HG03175 (cell line): ENCODE measurements around the gene PRDM16.

Experiments
- ATAC-seq: cut with Tn5 transposase; IDR thresholded peaks from one replicate; pipeline ENCODE4 v1.9.1; 2021; ENCODE audit warnings: mild to moderate bottlenecking, moderate library complexity; ENCODE audit not compliant: unreplicated experiment

Gene PRDM16

DNA sequence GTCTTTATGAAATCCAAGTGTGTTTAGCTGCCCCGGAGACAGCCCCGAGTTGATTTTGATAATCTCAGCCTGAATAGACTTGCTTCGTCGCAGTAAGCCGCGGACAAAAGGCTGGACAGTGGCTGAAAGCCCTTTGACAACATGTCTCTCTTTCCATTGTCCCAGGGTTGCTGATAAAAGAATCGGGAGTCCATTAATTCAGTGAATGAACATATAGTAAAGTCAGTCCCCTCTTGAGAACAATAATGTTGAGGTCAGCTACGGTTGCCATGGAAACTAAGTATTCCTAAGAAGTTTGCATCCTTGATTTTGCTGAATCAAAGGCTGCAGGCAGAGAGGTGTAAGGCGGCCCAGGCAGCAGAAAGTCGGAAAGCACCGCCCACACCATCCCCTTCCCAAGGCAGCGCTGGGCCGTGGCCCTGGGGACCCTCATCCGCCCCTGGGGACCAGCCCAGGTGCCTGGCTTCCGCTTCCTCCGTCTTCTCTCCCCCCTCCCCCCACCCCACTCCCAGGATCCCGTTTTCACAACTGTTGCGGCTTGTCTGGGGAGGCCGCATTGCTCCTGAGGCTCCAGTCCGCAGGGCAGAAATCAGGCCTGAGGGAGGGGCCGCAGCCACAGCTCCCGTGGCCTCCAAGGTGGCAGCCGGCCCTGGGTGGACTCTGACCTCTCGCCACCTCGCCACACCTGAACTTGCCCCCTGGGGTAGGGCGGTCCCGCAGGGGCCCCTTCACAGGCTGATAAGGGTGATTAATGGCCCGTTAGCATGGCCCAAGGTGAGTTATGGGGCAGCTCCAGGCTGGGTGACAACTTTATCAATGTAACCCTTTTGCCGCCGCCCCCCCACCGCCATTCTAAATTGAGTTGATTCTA lies 180.9 kb downstream of the PRDM16 start:
- ATAC-seq = no peak

DNA sequence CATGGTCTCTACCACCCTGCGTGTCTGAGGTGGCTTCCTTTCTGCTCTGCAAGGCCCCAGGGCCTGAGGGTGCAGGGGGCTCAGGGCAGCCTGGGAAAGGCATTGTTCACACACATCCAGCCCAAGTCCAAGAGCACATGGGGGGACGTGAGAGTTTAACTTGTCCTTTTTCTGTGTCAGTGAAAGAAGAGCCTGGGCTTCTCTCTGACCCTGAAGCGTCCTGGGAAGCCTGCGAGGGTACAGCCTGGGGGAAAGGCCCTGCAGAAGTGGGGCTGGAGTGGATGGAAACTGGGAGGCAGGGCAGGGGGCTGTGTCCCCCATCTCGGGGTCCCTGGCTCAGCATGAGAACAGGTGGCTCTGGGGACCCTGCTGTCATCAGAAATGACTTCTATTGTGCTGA lies 181.6 kb downstream of the PRDM16 start:
- no peak for ATAC-seq

DNA sequence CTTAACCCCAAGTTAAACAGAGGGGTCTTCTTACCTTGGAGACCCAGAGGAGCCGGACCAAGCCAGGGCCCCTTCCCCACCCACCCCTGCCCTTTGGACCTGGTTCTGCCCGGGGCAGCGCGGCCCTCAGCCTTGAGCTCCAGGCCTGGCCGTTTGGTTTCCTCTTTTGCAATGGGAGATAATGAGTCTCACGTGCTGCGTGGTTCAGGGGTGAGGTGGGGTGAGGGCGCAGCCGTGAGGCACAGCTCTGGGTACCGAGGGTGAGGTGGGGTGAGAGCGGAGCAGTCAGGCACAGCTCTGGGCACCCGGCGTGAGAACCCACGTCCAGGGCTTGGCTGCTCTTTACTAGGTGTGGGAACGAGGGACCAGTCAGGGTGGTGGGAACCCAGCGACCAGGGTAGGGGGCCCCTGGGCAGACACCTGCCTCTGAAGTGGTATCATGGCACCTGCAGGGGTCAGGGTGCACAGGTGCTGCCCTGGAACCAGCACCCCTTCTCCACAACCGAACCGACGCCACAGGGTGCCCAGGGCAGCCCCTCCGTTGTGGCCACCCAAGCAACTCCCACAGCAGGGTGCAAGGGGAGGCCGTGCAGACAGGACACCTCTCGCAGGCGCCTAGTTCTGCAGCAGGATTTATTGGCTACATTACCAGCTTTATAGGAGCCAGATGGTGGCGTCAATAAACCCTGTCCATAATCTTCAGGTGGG lies 182.2 kb downstream of the PRDM16 start:
- ATAC-seq = no peak

DNA sequence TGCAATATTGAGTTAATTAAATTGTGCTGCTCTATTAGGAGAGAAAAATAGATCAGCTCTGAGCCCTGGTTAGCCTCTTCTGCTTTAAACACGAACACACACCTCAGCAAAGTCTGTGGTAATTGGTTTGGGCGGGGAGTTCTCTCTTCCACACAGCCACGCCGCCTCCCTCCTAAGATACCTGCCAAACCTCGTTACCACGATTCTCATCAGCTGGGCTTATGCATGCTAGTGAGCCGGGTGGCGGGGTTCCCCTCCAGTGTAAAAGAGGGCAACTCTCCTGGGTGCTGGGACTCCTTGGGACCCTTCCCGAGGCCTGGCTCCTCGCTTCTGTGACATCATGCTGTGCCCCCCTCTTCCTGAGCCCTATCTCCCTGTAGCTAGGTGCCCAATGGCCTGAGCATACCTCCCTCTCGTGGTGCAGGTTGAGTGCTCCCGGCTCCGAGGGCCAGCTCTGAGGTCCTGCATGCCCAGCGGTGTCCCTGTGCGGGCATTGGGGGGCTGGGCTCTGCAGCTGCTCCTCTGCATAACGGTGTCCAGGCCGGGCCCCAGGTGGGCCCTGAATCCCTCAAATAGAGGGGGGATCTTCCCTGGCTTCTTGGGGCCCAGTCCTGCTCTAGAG lies 182.9 kb downstream of the PRDM16 start:
- no peak for ATAC-seq

DNA sequence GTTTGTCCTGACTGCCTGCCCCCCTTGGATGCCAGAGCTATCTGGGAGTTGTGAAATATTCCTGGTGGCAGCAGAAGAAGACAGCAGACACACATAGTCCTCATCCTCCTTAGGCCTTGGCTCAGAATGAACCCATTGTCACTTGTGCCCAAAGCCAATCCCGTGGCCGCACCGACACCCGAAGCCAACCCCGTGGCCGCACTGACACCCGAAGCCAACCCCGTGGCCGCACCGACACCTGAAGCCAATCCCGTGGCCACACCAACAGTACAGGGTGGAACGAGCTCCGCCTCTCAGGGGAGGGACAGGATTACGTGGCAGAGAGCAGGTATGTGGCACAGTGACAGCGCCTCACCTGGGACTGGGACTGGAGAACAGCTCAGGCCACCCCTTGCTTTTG lies 186.7 kb downstream of the PRDM16 start:
- ATAC-seq = no peak

DNA sequence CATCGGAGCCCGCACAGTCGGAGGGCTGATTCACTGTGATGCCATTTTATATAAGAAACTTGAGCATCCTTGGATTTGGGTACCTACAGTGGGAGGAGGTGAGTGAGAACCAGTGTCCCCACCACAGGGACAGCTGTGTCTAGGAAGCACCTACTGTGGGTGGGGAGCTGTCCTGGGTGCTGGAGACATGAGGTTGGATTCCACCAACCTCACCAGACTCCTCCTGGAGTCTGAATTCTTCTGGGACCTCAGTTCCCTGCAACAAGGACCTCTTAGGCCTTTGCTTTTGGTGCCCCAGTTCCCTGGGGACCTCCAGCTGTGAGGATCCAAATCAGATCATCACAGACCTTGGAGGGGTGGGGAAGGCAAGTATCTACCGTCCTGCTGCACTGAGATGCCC lies 188.8 kb downstream of the PRDM16 start:
- no peak for ATAC-seq

DNA sequence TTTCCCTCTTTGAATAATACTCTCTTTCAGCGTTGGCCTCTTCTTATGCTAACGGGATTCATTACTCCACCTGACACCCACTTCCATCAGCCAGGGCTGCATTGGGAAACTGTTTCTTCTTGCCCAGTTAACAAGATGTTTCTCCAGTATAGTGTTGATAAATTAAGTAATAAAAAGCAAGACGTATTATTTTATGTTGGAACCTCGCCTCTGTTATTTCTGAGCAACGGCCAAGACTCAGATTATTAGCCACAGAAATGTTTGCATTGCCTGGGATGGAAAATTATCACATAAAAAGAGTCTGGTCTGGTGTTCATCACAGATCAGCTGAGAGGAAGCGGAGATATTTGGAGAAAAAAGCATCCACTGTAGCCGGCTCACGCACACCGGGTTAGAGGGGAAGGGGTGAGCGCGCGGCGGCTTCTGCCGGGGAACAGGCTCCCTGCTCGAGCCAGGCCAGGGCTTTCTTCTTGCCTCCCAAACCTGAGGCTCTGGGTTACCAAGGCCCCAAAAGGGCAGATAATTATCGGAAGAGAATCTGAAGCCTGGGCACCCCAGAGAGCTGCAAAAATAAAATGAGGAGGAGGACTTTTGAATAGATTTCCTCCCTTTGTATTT lies 189.5 kb downstream of the PRDM16 start:
- no peak for ATAC-seq

DNA sequence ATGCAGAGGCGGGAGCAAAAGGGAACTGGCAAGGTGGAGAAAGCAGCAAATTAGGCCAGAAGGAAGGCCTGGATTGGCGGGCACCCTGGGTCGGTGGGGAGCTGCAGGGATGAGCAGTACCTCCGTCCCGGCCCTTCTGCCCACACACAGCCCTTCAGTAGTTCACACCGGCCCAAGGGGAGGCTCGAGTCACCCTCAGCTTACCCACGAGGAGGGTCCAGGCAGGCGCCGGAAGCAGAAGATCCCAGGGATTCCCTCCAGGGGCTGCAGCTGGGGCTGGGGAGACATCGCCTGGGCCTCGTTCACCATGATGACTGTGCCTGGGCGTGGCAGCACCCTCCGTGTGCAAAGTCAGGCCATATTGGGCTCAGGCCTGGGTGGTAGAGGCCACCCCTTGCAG lies 190.0 kb downstream of the PRDM16 start:
- ATAC-seq = no peak

DNA sequence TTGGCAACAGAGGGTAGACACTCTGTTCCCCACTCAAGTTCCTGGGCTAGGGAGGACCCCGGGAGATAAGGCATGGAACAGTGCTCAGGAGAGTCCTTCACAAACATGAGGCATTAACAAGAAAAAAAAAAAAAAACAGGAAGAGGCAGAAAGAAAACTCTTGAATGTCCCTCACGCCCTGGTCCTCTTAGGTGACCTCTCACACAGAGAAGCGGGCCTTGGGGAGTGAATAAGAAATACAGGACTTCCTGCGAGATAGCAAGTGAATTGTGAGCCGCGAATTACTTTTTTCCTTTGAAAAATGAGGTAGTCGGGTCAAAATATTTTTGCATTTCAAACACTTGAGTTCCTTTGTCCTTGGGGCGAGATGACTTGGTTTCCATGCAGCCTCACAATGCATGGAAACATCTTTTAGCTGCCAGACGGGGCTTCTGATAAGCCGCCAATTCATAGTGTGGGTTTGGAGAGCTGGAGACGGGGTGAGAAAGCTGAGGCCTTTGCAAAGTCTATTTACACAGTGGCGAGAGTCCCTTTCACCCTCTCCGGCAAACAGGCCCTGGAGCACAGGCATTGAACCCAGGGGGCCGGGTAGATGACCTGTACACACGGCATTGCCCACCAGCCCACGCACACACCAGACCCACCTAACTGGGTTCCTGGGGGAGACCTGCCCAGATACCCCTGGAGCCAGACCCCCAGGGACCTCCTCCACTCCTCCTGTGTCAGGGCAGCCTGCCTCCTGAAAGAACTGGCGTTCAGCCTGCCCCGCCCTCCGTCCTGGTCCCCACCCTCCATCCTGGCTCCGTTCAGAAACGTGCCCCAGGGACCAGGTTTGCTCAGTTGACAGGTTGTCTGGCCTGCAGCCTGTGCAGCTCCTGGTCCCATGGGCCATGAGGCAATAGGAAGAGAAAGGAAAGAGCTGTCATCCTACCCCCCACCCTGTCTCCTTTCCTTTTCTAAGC lies 192.3 kb downstream of the PRDM16 start:
- no peak for ATAC-seq

DNA sequence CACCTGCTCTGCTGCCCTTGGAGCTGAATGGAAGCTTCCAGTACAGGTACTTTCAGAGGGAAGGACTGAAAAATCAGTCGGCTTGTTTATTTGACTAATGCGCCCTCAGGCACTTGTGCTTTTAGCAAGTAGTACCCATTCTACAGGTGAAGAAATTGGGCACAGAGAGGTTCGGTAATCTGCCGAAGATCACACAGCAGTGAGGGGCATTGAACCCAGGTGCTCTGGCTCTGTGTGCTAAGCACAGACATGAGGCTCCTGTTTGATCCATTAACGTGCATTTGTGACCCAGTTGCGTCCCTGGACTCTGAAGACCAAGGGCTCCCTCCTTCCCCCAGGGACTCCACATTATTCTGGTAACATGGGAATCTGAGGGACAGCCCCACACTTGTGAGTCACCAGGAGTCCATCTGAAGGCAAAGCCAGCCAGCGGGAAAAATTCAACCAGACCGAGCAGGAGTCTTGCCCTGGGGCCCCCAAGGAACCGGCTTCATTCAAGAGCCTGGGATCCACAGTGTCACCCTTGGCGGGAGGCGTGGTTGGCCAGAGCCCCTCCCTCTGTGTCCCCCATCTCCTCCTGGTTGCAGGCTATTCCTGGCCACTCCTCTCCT lies 193.1 kb downstream of the PRDM16 start:
- no peak for ATAC-seq

DNA sequence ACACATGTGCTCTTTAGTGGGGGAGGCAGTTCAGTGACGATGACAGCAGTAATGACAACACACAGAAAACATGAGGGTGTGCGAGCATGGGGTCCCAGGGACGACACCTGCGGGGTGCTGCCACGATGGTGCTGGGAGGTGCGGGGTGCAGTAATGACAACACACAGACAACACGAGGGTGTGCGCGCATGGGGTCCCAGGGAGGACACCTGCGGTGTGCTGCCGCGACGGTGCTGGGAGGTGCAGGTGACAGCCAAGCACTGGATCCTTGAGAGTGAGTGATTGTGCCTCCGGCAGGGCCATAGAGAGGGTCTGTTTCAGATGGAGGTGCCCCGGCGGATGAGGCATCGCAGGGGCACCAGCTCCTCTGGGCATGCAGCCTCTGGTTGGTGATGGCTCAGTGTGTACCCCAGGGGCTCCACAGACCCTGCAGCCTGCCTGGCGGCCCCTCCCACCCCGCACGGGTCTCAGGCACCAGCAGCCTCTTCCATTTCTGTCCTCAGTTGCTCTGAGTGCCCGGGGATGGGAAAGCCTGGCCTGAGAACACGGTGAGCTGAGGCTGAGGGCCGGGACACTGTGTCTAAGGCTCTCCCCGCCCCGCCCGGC lies 193.8 kb downstream of the PRDM16 start:
- ATAC-seq = no peak

DNA sequence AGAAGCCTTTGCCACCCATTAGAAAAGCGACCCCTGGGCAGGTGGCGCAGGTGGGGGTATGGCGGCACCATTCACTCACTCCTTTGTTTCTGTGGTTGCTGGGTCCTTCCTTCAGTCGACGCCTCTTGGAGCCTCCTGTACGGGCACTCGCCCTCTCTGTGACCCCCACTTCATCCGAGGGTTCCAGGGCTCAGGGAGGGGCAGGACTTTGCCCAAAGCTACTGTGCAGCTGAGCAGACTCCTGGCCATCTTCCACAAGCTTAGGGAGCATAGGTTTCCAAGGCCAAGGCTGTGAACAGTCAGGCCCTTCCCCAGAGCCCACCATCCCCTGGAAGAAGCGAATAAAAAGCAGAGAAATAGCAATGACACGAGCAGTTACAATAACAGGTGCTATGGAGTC lies 194.8 kb downstream of the PRDM16 start:
- no peak for ATAC-seq

DNA sequence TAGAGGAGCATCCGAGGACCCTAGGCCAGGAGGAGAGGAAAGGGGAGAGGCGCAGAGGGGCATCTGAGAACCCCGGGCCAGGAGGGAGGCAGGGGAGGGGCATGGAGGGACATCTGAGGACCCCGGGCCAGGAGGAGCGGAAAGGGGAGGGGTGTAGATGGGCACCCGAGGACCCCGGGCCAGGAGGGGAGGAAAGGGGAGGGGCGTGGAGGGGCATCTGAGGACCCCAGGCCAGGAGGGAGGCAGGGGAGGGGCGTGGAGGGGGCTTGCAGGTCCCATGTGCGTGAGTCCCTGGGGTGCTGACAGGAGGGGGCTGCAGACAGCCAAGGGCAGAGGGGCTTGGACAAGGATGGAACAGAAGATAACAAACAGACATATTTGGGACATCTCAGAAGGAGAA lies 195.5 kb downstream of the PRDM16 start:
- no peak for ATAC-seq

DNA sequence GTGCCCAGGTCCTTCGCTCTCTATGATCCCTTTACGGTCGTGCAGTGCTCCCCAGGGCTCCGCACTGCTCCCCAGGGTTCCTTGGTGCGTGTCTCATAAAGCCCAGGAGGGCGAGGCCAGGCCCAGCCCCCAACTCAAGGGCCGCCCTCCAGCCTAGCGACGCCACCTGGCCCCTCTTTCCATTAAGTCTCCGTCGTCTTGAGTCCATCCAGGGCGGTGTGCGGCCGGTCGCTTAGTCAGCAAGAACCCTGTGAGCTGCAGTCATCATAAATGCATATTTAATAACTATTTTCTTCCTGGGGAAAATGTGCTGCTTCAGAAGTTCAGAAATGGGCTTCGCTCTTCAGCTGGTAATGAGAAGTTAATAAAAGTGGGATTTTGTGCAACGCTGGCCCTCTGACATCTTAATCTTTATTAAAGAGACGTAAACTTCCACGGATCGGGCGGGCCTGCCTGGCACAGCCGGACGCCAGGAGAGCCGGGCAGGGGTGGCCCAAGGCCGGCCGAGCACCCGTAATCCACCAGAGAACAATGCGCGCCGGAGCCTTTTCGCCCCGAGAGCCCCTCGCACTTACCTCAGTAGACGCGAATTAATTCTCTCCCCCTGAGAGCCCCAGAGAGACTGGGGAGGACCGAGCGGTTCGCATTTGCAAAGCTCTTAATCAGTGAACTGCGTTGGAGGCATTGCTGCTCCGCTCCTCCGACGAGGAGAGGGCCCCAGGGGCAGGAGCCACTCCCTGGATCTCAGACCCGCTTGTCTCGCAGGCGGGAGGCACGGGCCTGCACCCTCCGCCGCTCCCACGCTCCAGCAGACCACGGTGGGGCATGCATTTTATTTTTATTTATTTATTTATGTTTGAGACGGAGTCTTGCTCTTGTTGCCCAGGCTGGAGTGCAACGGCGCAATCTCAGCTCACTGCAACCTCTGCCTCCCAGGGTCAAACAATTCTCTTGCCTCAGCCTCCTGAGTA lies 197.1 kb downstream of the PRDM16 start:
- ATAC-seq = no peak

DNA sequence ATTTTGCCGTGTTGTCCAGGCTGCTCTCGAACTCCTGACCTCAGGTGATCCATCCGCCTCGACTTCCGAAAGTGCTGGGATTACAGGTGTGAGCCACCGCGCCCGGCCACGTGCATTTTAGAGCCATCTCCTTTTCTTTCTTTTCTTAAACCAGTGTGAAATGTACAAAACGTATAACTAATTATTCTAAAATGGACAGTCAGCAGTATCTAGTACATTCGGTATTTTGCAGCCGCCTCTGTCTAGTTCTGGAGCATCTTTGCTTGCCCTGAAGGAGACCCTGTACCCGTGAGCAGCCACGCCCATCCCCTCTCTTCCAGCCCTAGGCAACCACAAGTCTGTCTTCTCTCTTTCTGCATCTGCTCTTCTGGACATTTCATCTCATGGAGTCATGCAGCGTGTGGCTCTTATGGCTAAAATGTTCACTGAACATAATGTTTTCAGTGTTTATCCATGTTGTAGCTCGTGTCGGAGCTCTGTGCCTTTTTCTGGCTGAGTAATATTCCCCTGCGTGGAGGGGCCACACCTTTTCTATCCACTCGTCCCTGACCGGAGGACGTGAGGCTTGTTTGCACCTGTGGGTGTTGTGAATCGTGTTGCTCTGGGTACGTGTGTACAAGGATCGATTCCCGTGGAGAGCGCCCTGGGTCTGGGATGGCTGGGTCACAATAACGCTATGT lies 198.0 kb downstream of the PRDM16 start:
- no peak for ATAC-seq

DNA sequence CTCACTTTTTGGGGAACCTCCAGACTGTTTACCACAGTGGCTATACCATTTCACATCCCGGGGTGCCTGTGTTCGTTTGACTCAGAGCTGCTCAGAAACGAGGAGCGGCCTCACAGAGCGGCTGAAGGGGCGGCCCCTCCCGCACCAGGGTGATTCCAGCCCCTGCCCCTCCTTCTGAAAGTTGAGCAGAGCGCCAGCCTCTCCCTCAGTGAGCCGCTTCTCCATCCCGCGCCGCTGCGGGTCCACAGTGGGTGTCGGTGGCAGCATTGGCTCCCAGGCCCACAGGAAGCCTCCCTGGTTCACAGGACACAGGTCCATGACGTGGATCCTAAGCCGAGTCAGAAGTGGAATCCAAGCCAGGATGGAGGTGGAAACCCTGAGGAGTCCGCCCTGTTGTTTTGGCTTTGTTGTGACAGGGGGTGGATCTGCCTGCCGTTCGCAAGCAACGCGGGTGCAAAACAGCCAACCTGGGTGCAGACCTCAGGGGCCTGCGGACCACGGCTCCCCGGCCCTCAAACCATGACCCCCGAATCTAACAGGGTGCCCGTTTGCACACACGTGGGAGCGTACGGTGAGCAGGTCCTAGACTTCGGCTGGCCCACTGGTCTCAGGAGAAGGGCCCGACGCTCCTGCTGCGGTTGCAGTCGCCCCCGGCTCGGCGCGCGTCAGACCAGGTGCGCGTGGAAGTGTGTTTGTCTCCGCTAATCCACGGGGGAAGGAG lies 198.7 kb downstream of the PRDM16 start:
- no peak for ATAC-seq

DNA sequence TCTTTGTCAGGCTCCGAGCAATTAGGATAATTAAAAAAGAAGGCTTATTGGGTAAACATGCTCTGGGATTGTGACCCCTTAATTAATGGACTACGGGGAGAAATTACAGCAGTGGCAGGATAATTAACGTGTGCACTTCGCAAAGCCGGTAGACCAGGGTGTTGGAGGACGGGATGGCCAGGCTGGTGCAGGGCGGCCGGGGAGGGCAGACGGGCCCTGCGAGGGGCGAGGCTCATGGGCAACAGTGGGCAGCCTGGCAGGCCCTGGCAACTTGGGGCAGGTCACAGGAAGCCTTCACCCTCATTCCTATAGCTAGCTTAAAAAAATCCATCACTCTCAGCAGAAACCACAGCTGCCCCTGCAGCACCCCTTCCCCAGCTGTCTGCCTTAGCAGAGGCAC lies 199.3 kb downstream of the PRDM16 start:
- ATAC-seq = no peak
